Activated CD4-positive, CD25-positive, alpha-beta regulatory T cell treated with anti-CD3 and anti-CD28 coated beads, Interleukin-2, amount 50 U/mL, for 72 hours (primary cell): ENCODE data around the gene GRM3.

Source experiments
- DNase-seq: peaks from one replicate; pipeline ENCODE4 v3.0.0; 2021

Gene GRM3

DNA sequence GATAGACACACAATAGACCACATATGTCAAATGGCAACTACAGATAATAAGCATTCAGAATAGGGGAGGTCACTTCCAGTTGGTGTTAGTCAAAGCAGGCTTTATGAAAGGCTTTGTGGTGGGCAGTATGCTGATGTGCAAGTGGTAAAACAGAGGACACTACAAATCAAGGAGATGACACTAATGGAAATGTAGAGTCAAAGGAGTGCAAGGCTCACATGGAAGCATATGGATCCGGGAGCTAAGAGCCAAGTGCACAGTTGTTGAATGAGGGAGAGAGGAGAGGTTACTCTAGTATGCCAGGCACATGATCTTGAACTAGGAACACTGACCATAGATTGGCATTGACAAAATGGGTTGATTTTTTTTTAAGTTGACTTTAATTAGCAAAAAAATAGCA is 62.7 kb downstream of the GRM3 start:
- no peak for DNase-seq

DNA sequence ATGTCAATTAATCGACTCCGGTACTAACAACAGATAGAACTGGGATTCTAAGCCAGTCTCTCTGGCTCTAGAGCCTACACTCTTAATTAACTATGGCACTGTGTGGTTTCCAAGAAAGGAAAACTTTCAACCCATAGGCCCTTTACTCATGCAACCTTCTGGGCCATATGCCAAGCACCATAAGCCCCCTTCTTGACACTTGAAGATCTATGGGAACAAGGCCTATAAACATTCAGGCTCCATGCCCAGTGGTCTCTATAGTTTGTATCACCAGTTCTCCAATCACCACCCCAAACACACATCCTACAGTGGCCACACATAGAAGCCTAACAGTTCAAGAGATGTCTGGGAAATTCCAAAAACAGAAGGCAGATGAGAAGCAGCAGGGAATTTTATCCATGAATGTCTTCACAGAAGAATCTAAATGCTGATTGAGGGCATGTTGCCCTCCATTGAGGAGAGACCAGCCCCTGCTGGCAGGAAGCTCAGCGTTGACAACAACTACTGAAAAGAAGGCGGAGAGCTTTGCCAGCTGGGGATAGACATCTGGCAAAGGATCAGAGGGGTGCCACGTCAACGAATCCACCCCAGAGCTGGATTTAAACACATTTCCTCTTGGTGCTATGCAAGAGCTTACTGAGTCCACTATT is 64.4 kb downstream of the GRM3 start:
- DNase-seq = no peak

DNA sequence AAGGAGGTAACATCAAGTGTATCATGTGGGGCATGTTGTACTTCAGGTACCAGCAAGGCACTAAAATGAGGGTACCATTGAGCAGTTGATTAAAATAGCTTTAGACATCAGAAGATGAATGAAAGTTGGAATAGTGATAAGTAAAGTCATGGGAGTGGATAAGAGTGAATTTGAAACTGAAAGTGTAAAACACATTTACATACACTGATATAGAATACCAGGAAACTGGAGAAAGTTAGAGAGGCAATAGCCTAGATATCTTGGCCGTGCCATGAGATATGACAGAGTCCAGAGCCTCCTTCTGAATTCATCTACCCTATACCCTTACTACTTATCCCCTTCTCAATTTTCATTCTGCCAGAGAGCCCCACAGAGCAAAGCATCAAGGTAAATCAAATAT is 76.6 kb downstream of the GRM3 start:
- no peak for DNase-seq

DNA sequence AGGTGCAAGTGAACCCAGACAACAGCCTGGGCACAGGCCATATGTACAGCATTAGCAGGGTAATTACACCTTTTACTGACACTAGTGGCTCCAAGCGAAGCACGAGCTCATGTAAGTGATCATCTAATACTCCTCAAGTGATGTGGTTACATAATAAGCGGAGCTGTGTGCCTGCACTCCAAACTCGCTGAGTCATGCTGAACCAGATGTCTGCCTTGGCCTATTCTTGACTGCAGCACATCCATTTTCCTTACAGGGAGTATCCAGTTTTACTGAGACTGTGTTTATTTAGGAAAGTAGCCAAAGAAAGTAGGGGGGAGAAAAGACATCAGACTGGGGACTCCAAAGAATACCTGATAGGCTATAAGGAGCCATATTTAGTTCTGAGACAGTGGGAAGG is 90.1 kb downstream of the GRM3 start:
- DNase-seq = no peak

DNA sequence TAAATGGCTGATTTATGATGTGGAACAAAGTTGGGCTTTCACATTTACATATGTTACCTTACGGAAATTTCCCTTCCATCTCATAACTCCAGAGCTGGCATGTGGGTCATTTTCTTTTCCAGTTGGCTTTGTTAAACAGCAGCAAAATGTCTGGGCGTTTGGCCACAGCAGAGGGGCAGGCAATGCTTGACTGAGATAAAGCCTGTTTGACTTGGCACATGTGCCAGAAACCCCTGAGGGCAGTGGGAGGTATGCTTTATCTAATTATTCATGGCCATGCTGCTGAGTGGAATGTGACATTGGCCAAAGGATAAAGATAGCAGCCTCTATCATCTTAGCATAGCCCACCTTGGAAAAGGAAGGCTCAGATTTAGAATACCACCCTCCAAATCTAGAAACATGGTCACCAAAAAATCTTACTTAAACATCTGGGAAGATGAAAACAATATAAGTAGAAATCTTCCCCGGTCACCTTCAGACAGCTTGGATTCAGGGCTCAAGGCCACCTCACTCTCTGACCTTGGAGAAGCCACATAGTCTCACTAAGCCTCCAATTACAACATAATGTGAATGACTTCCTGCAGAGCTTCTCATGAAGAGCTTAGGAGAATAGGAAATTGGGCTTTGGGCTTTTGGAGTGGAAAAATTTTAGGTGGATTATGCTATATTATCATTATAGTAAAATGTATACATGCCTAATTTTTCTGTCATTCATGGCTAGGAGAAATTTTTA is 101.5 kb downstream of the GRM3 start:
- DNase-seq = no peak

DNA sequence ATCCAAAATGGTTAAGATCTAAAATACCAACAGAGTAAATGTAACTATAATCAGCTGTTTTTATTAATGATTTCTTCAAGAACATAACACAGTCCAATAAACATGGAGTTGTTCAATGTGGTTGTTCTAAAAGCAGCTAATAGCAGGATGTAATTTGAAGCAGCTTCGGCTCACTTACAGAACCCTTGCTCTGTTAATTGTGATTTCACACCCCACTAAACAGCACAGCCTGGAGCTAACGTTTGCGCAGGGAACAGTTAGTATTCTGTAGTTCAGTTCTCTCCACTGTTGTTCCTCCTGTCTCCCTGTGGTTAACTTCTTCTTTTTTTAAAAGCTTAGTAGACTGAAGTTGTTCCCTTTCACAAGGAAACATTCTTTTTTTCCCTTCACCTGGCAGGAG is 104.0 kb downstream of the GRM3 start:
- DNase-seq = no peak

DNA sequence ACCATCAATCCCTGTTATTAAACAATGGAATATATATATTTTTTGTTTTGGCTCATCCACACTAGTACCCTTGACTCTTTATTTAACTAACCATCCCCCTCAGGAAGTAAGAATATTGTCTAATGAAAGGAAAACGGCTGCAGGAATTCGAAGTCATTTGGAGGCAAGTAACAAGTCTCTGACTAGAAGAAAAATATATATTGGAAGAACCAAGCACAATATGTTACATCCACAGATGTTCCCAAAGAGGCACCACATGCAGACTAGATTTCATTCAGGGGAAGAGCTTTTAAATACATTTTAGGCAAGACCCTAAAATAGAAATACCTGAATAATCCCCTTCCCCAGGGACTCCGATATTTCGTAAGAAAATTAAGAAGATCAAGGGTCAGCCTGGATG is 104.5 kb downstream of the GRM3 start:
- no peak for DNase-seq

DNA sequence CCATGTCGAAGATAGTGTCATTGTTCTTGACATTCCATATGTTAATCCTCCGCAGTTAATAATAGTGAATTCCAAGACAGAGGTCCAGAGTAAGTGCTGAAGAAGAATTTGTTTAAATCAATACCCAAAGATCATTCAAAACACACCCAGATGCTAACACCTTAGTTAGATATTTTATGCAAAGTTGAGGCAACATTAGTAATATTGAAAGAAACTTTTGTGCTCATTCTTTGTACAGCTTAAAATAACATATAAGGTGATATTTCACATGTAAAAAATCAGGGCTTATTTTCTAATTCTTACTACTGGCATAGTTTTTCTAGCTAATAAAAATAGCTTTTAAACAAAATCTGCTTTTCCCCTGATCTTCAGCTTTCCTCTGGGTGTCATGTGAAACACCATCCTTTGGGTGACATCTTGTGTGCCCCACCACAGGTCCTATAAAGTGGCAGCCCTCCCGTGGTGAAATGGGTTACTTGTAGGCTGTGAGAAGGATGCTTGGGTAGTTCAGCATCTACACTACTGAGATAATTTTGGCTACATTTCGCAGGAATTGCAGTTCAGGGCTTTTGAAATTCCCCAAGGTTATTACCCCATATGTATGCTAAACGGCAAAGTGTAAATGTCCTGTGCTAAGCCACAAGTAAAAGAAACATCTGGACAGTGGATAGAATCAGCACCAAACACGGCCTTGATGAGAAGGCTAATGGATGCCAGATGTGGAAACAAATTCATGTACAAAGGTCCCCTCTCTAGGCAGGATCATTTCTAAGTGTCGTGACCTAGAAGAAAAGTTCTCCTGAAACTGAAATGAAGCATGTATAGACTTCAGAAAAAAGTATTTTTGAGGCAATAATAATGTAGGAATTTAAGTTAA is 105.4 kb downstream of the GRM3 start:
- DNase-seq = no peak

DNA sequence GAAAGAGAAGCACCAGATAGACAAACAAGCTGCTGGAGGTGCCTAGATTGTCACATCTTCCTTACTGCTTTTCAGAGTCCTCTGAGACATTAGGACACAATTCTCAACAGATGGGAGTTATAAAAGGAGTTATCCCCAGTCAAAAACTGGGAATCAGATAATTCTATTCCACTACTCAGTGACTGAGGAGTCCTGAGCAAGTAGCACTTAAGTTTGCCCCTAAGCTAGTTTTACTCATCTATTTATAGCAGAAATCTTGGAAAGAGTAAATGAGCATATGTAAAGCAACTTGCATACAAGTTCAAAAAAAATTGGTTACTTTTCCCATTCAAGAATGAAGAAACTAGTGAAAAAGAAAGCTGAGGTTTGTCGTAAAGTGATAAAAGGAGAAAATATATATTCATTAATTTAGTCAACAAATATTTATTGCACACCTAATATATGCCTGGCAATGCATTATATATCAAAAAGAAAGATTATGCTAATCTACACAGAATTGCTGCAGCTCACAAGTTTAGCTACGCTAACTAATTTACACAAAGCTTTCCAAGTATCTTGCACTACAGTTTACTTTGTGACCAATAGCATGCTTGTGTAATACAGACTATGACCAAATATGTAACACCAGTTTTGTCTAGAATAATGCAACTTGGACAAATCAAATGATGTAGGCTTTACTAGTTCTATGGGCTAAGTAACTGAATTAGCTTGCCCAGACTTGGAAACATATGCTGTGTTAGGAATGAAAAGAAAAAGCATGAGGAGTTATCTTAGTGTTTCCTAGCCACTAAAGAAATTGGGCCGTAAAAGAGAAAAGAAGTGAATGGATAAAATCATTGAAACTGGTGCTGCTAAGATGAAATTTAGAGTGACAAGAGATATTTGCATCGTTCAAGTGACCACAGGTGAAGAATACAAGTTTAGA is 106.3 kb downstream of the GRM3 start:
- DNase-seq = no peak

DNA sequence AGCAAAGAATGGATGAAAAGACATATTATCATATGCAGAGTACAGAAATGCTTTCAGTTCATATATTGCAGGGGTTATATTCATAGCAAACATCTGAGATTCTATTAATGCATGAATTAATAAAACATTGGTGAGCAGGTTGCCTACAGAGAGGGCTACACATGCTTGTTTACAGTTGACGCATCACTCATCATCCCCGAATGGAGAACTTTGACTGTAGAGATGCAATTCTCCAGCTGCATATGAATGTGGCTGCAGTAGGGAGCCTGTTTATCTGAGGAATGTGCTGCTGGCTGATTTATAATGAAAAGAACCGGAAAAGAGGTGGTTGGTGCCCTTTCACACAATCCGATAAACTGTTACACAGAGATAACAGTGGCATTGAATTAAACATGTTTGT is 116.5 kb downstream of the GRM3 start:
- no peak for DNase-seq

DNA sequence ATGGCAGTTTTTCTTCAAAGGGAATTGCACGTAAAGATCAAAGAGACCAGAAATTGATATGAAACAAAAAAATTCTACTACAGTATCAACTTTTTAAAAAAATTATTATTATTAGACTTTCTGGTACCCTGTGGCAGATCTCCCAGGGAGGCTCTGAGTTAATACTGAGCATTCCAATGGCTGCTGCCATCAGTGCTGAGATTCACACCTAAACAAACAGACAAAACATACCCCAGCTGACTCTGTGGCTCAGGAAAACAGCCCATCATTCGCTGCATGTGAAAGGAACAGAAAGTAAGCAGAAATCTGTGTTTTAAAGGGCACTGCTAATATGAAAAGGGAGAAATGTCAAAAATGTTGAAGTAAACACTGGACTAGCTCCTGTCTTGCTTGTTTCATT is 118.4 kb downstream of the GRM3 start:
- DNase-seq = no peak

DNA sequence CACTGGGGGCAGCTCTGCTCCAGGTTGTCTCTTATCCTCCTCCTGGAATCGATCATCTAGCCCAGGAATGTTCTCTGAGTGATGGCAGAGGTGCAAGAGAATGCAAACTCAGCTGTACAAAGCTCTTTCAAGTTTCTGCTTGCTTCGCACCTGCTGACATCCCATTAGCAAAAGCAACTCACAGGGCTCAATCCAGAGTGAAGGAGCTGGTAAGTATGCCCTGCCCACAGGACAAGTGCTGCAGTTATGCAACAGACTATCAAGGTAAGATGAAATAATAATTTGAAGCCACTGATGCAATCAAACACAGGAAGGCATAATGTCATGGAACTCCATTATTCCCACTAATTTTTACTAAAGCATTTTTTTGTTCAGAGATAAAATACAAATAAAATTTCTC is 122.2 kb downstream of the GRM3 start:
- no peak for DNase-seq

DNA sequence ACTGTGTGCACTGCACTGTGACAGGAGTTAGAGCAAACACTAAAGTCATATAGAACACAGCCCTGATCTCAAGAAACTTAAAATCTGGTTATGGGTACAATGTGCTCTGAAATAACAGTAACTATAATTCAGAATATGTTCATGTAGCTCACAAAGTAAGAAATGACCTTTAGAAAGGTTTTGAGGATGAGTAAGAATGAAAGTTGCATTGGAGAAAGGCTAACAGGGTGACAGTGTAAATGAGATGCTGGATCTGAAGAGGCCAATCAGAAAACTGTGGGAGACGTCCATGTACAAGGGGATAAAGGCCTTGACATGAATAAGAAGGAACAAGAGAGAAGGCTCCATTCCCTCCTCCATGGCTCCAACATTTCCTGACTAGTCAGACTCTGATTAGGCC is 124.7 kb downstream of the GRM3 start:
- no peak for DNase-seq

DNA sequence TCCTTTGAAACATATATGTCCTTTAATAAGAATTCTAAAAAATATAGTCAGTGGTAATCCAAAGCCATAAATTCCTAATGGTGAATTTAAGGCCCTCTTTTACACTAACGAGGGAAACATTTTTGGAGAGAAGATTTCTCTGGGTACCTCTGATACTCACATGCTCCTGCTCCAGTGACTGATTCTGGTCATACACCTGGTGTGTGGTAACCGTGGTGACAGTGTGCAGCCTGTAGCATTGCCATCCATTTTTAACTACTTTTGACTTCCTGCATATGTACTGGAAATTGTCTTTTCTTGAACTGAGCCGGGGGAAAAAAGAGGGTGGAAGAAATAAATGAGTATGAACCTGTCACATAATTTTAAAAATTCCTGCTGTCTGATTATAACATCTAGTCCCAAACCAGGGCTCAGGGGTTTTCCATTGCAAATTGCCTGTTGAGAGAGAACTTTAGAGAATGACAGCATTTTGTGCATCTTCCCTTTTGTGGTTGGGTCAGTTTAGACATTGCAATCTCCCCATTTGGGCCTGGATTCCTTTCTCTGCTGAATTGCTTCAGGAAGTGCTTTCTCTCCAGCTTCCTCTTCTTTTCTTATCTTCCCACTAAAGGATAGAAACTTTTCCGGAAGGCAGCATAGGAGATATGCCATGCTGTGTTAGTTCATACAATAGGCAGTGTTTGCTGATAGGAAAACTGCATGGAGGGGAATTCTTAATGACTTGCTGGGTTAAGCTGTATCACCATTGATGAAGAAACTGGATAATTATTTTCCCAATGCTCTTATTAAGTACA is 125.5 kb downstream of the GRM3 start:
- no peak for DNase-seq

DNA sequence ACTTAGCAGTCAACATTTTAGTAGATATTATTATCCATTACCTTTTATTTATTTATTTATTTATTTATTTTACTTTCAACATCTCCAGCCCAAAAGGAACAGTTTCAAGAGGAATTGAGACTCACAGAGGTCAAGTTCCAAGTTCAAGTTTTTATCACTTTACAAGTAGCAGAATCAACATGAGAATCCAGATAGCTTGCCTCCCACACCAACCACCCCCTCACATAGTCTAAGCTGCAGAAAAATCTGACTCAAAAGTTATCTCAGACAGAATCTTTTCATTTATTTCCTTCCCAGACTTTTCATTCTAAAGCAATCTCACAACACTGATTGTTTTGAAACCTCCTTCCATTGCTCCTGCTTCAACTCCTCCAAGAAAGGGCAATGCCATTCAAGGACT is 129.6 kb downstream of the GRM3 start:
- no peak for DNase-seq

DNA sequence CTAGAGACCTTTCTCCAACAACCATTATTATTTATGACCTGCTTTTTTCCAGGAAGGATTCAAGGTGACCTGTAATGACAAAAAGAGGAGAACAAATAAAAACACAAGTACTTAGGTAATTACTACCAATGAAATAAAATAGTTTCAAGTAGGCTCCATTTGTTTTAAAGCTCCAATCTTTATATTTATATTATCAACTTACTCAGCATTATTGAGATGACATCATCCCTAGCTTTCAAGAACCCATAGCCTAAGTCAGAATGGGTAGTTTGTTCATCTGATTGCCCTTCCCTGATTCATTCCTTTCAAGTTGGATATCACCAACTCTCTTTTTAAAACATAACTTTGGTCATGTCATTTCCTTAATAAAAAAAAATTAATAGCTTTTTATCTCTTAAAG is 131.5 kb downstream of the GRM3 start:
- no peak for DNase-seq

DNA sequence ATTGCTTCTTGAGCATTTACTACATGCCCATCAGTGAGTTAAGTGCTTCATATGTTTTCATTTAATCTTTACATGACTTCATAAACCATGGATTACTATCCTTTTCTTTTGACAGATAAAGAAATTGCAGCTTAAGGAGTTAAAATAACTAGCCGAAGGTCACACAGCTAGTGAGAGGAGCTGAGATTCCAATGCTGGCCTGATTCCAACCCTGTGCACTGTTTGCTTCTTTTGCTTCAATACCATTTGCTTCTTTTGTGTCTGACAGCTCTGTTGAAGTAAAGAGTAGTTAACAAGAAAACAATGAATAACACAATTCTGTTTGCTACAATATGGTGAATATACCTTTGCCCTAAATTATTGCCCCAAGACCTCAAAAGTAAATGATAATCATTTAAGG is 132.4 kb downstream of the GRM3 start:
- DNase-seq = no peak

DNA sequence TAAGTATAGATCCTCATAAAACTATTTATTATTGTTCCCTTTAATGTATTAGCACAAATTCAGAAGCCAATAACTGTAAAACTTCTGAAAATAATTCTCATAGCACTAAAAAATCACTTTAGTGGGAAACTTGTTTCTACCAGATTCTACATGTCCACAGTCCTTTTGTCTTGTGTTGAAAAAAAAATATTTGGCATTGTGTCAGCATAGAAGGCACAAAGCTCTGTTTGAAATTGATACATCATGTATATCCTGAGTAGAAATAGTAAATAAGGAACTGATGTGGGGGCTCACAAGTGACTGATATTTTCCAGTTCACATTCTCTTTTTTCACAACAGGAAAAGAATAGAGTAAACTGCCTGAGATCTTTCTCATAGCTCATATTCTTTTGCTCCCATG is 134.6 kb downstream of the GRM3 start:
- no peak for DNase-seq

DNA sequence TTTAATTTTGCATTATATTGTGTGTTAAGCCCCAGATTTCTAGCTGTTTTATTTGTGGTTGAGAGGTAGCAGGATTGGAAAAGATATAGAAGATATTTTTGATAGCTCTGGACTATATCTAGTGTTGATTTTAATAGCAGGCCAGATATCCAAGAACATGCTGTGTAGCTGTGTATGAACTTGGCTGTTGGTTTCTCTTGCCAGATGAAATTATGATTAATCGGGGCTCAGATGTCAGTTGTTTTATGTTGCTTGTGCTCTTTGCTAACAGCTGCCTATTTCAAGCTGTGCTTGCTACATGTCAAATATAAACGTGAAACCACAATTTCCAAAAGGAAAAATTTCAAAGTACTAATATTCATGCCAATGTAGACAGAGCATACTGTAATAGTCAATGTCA is 141.1 kb downstream of the GRM3 start:
- DNase-seq = no peak

DNA sequence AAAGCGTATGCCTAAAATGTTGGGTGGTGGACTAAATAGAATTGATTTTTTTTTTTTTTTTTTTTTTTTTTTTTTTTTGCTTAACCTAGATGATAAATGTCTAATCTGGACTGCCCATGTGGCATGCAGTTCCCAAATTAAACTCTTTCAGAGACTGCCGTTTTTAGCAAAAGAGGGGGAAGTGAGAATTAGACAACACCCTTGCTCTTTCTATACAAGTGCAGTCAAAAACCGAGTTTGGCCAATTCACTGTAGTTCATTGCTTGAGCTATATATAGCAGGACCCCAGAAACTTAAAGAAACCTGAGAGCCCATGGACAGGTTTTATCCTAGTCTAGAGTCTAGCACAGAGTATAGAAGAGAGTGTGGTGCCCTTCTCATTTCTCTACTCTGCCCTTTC is 141.9 kb downstream of the GRM3 start:
- DNase-seq = no peak

DNA sequence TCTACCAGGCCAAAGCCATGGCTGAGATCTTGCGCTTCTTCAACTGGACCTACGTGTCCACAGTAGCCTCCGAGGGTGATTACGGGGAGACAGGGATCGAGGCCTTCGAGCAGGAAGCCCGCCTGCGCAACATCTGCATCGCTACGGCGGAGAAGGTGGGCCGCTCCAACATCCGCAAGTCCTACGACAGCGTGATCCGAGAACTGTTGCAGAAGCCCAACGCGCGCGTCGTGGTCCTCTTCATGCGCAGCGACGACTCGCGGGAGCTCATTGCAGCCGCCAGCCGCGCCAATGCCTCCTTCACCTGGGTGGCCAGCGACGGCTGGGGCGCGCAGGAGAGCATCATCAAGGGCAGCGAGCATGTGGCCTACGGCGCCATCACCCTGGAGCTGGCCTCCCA is 142.7 kb downstream of the GRM3 start:
- no peak for DNase-seq

DNA sequence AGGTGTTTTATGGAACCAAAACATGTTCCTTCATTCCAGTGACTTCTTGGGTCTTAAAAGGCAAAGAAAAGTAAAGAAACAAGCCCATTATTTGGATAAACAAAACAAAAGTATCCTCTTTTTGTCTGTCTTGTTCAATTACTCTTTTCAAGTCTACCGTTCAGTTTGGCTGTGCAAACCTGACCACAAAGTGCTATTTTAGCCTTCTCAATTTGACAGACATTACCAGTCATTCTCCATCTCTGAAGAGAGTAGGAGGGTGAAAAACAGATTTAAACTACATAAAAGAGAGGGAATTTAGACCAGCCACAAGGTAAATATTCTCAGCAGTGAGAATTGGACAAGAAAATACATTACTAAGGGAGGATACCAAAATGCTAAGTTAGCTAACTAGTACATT is 145.2 kb downstream of the GRM3 start:
- no peak for DNase-seq
